ENCODE results near the gene MANSC4. TPM values are rescaled to one million over a fixed set of nuclear protein-coding genes. Genes with fewer than 3 reads are reported as not detected.

MANSC4 gene
- polyA plus RNA-seq, 1 donor from 2014 or later, result 0.43 TPM

GRCh38 chr12:27733052-27733656, 46.9 kb downstream of the MANSC4 start:
- no peak overlapping the region for H3K4me2 ChIP-seq (ENCODE audit: low read length)
- no peaks in the 10 kb centered on the region for H3K79me2 ChIP-seq (replicated peaks; ENCODE audit: insufficient read depth, low read length)
- H4K20me1 ChIP-seq (ENCODE audit: insufficient read depth), result no peaks in the 10 kb centered on the region
- no peak overlapping the region for H3K4me3 ChIP-seq (ENCODE audit: low read length)
- no peaks in the 10 kb centered on the region for H3K9me2 ChIP-seq (ENCODE audit: insufficient read depth, low read length)
- TF ChIP-seq CTCF (IDR thresholded peaks at IDR 0.05; ENCODE audit: poor library complexity, severe bottlenecking) (peak; percentile 89), RAD21 (conservative IDR thresholded peaks at IDR 0.05) (peak; percentile 90), MXI1 (conservative IDR thresholded peaks at IDR 0.05; ENCODE audit: poor library complexity, severe bottlenecking) (no peak), SMC3 (conservative IDR thresholded peaks at IDR 0.05; ENCODE audit: poor library complexity) (peak; percentile 89), EP300 (conservative IDR thresholded peaks at IDR 0.05; ENCODE audit: poor library complexity, severe bottlenecking) (no peak)
- peaks cover 6% of the 10 kb centered on the region for H3K36me3 ChIP-seq (ENCODE audit: insufficient read depth, low read length)
- no peaks in the 10 kb centered on the region for H3K9me3 ChIP-seq (ENCODE audit: low read length)
- no peaks in the 10 kb centered on the region for H3K27me3 ChIP-seq (ENCODE audit: insufficient read depth, low read depth, low read length)
- no peaks in the 10 kb centered on the region for H3F3A ChIP-seq (ENCODE audit: insufficient read depth, low read length, poor library complexity, severe bottlenecking)
- H3K9ac ChIP-seq (ENCODE audit: low read length), result no peak overlapping the region
- H3K27ac ChIP-seq (ENCODE audit: low read length), result no peak overlapping the region
- no peak overlapping the region for H2AFZ ChIP-seq (ENCODE audit: low read depth, low read length)

GRCh38 chr12:27732281-27732680, 47.8 kb downstream of the MANSC4 start:
- Histone ChIP-seq H3K9me2 (ENCODE audit: insufficient read depth, low read length) (no peaks in the 10 kb centered on the region), H3F3A (ENCODE audit: insufficient read depth, low read length, poor library complexity, severe bottlenecking) (no peaks in the 10 kb centered on the region), H3K4me2 (ENCODE audit: low read length) (no peak overlapping the region), H2AFZ (ENCODE audit: low read depth, low read length) (no peak overlapping the region), H4K20me1 (ENCODE audit: insufficient read depth) (no peaks in the 10 kb centered on the region), H3K9ac (ENCODE audit: low read length) (no peak overlapping the region), H3K36me3 (ENCODE audit: insufficient read depth, low read length) (peaks cover 6% of the 10 kb centered on the region), H3K4me3 (ENCODE audit: low read length) (no peak overlapping the region), H3K79me2 (replicated peaks; ENCODE audit: insufficient read depth, low read length) (no peaks in the 10 kb centered on the region), H3K27me3 (ENCODE audit: insufficient read depth, low read depth, low read length) (no peaks in the 10 kb centered on the region), H3K27ac (ENCODE audit: low read length) (no peak overlapping the region), H3K9me3 (ENCODE audit: low read length) (no peaks in the 10 kb centered on the region)
- TF ChIP-seq TAF1 (IDR thresholded peaks at IDR 0.05; ENCODE audit: low read depth), result no peak
- TF ChIP-seq MXI1 (conservative IDR thresholded peaks at IDR 0.05; ENCODE audit: poor library complexity, severe bottlenecking), result no peak
- TF ChIP-seq EP300 (conservative IDR thresholded peaks at IDR 0.05; ENCODE audit: poor library complexity, severe bottlenecking), result no peak
- TF ChIP-seq POLR2AphosphoS5 (IDR thresholded peaks at IDR 0.05), result no peak
- TF ChIP-seq SMC3 (conservative IDR thresholded peaks at IDR 0.05; ENCODE audit: poor library complexity), result no peak
- TF ChIP-seq EZH2 (IDR thresholded peaks at IDR 0.05; ENCODE audit: borderline replicate concordance, insufficient read depth, low read length, poor library complexity, severe bottlenecking), result no peak
- no peak for TF ChIP-seq REST (IDR thresholded peaks at IDR 0.05; ENCODE audit: borderline replicate concordance)
- TF ChIP-seq RAD21 (conservative IDR thresholded peaks at IDR 0.05), result no peak
- TF ChIP-seq CTCF (IDR thresholded peaks at IDR 0.05; ENCODE audit: poor library complexity, severe bottlenecking), result no peak

All from neural cell (in vitro differentiated cells).